HL-60/S4 treated with phorbol 12-myristate 13-acetate at 8.2 ng/mL for 4 days and 3 days (cell line): Measurements from ENCODE around the gene GRHL1.

Source experiments
- in situ Hi-C: fragments of 300-500 bp; cut with MboI; formaldehyde crosslinking; loops from 2 replicates; pipeline ENCODE4 v1.15.0; 2022; ENCODE audit warnings: low sequenced_read_pairs

The GRHL1 gene

GRCh38 chr2:9991829-9992273 is 40.4 kb downstream of the GRHL1 start:
- in situ Hi-C loops: no loop called here

- in situ Hi-C loops: no loop called here
Measured at GRCh38 chr2:9992427-9993187, 41.1 kb downstream of the GRHL1 start.

- in situ Hi-C loops: no loop called here
Measured at GRCh38 chr2:9993488-9994165, 42.1 kb downstream of the GRHL1 start.

DNA sequence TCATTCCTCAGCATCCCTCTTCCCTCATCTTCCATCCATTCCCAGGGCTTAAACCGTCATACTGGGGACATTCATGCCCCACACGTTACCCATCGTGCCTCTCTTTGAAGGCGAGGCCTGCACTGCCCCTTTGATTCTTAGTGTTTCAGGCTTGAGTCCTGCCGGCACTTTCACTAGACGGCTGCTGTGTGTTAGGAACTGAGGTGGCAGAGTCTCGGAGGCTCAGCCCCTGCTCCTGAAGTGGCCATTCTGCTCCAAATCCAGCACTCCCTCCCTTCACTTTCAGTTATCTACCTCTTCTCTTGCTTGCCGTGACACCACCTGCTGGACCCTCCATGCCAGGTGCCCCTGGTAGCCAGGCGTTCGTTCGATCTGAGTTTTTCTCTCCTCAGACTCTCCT is 43.0 kb downstream of the GRHL1 start:
- in situ Hi-C loops: no loop called here

GRCh38 chr2:9995059-9995458 is 43.6 kb downstream of the GRHL1 start:
- in situ Hi-C loops: no loop called here

- in situ Hi-C loops: no loop called here
Measured at GRCh38 chr2:9996321-9996720, 44.8 kb downstream of the GRHL1 start.

DNA sequence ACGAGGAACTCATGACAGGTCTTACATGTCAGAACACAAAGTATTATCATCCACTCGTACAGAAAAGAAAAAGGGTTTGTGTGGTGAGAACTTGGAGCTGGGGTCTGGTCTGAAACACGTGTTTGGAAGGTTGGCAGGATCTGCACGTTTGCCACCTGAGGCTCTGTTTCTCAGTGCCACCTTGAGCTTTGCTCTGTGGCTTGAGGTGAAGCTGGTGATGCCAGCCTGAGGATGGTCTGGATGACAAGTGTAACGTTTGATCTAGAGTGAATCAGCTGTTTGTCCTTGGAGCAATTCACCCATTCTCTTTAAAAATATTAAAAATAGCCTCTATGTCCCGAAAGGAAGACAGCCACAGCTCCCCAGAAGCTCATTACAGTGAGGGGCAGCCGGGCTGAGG is 46.4 kb downstream of the GRHL1 start:
- in situ Hi-C loops: no loop called here

GRCh38 chr2:9998916-9999654 is 47.6 kb downstream of the GRHL1 start:
- in situ Hi-C loops: no loop called here

DNA sequence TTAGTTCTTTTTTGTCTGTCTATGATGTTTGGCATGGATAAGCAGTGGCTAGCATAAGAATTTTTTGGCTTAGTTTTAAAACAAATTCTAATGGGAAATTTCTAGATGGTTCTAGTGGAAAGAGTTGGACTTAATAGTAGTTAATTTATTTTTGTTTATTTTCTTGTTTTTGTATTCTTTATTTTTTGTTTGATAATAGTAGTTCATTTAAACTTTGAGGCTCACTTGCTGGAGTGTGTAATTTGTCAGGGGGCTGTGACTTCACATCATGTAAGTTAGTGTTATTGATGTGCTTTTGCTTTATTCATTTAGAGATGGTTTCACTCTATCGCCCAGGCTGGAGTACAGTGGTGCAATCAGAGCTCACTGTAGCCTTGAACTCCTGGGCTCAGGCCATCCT is 48.2 kb downstream of the GRHL1 start:
- in situ Hi-C loops: no loop called here

DNA sequence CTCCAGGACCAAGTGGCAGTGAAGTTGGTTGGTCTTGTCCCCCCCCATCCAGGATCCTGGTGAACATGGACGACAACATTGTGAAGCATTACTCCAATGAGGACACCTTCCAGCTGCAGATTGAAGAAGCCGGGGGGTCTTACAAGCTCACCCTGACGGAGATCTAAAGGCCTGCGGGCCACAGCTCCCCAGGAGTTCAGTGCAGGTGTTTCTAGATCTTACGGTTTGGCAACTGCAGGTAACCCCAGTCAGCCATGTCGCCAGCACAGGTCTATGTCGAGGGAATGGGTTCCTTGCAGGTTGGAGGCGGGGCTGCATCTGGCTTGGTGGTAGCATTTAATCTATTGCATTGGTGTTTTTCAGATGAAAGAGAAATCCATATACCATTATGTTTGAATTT is 49.0 kb downstream of the GRHL1 start:
- in situ Hi-C loops: no loop called here

GRCh38 chr2:10001586-10001985 is 50.1 kb downstream of the GRHL1 start:
- in situ Hi-C loops: no loop called here

GRCh38 chr2:10002109-10002508 is 50.6 kb downstream of the GRHL1 start:
- in situ Hi-C loops: no loop called here

DNA sequence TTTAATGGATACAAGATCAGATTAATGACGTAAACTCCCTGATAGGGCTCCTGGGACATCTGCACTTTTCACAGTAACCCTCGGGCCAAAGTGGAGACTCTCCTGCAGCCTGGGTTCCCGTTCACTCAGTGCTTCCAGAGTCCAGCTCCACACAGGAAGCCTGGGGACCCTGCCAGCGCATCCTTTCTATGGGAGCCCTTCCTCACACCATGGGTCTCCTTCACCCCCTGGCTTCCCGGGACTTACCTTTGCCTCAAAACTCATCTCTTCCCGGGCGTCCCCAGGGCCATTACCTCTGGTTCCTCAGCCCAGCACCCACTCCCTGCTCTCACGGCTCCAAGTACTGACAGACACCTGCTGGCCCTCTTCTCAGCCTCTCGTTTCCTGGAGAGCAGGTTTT is 51.2 kb downstream of the GRHL1 start:
- in situ Hi-C loops: no loop called here

- in situ Hi-C loops: no loop called here
Measured at GRCh38 chr2:10003206-10004125, 52.0 kb downstream of the GRHL1 start.

DNA sequence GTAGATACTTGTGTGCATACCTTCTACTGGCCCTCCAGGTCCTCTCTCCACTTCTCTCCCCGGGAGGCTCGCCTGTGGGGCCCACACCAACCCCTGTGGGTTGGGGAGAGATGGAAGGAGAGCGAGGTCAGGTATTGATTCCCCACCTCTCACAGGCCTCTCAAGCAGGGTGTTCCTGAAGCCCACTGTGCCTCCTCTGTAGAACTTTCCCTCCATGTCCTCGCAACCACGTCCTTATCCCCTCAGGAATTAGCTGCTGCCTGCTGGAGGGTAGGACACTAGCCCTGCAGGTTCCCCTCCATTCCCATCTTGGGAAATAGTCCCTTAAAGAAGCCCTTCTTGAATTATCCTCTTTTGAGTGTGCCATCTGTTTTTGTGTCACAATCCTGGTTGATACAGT is 52.9 kb downstream of the GRHL1 start:
- in situ Hi-C loops: no loop called here

DNA sequence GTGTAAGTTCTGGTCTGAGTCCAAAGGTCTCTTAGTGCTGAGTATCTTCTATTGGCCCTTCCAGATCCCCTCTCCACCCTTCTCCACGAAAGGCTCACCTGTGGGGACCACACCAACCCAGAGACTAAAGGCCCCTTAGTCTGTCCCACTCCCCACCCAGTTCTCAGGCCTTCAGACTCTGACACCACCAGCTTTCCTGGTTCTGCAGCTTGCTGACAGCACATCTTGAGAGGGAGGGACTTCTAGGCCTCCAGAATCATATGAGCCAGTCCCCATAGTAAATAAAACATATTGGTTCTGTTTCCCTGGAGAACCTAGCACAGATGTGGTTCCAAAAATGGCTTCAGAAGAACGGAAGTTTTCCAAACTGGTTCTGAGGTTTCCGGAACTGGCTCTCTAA is 53.3 kb downstream of the GRHL1 start:
- in situ Hi-C loops: no loop called here

DNA sequence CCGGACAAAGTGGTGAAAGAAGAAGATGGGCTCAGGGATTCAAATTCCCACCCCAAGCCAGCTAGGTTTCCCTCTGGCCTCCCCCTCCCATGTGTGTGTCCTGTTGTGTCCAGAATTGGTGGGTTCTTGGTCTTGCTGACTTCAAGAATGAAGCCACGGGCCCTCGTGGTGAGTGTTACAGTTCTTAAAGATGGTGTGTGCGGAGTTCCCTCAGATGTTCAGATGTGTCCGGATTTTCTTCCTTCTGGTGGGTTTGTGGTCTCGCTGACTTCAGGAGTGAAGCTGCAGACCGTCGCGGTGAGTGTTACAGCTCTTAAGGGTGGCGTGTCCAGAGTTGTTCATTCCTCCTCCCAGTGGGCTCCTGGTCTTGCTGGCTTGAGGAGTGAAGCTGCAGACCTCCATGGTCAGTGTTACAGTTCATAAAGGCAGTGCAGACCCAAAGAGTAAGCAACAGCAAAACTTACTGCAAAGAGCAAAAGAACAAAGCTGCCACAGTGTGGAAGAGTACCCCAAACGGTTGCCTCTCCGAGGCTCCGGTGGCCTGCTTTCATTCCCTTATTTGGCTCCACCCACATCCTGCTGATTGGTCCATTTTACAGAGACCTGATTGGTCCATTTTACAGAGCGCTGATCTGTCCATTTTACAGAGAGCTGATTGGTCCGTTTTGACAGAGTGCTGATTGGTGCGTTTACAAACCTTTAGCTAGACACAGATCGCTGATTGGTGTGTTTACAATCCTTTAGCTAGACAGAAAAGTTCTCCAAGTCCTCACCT is 54.2 kb downstream of the GRHL1 start:
- in situ Hi-C loops: no loop called here

DNA sequence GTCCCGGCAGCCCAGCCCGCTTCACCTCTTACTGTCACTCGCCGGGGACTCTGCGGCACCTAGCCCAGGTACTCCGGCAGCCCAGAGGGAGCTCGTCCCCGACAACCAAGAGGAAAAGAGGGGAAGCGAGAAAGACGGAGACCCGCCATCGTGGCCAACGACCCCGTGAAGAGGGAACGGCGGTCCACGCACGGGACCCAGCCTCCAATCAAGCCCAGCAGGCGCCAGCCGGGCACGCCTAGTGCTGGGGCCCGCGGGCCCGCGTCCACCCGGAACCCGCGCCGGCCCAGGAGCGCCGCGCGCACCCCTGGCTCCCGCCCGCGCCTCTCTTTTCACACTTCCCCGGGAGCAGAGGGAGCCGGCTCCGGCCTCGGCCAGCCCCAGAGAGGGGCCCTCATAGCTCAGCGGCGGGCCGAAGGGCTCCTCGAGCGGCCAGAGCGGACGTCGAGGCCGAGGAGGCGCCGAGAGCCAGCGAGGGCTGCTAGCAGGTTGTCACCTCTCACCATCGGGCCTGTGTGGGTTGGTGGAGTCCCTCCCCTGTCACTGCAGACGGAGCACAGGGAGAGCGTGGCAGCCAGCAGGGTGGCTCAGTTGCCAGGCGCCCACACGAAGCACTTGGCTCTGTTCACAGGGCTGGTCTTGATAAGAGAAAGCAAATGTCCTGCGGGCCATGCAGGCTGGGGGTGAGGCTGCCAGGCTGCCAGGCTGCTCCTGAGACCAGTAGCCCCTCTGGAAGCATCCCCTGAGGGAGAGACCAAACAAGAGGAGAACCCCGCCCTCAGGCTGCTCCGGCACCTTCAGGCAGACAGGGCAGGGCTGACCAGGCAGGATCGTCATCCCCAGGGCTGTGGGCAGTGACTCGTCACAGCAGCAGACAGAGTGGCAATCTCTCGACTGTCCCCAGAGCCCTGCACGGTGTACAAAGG is 55.0 kb downstream of the GRHL1 start:
- in situ Hi-C loops: no loop called here

DNA sequence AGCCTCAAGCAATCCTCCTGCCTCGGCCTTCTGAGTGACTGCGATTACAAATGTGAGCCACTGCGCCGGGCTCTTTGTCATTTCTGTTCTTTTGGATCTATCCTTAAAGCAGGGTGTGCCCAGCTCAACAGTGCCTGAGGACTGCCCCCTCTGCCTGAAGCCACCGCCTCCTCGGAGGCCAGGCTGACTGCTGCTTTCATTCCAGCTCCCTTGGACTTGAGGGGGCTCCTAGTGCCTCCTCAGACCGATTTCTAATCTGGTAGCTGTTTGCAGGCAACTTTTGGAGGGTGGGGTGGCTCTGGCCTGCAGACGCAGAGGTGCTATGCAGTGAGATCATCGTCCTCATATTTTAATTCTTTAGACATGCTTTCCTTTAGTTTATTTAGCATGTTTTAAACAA is 55.9 kb downstream of the GRHL1 start:
- in situ Hi-C loops: no loop called here
